T-cell (primary cell): ENCODE measurements around the gene FUOM. TPM values are rescaled to one million over a fixed set of nuclear protein-coding genes. Genes with fewer than 3 reads are reported as not detected.

Experiments
- ATAC-seq, 4 experiments: fragments of 200-7000 bp in 3 of 4; fragments of 150-1000 bp in 1 of 4; cut with Tn5 transposase; replicated peaks in 1 of 4; 1 replicate in 3 of 4; 2 replicates in 1 of 4; pipeline ENCODE4 v1.10.0; 2021; ENCODE audit warnings: moderate library complexity in 3 of 4, mild to moderate bottlenecking in 2 of 4, moderate number of reproducible peaks in 1 of 4
- CTCF ChIA-PET, 2 donors: fragments of 300-600 bp; sonication (Branson Sonifier 250); formaldehyde crosslinking; loops; one replicate each; lab custom pipeline; 2022; ENCODE audit warnings: antibody characterized with exemption in 2 of 2; lab: Charles Lee
- POLR2A ChIA-PET, 2 donors: fragments of 300-600 bp; sonication (Branson Sonifier 250); formaldehyde crosslinking; loops; one replicate each; lab custom pipeline; 2022; ENCODE audit warnings: antibody characterized with exemption in 2 of 2; lab: Charles Lee
- DNase-seq, 35 experiments: peaks; one replicate each; pipeline versions ENCODE4 v3.0.0 to v3.0.0-alpha.2; 2013 to 2023
- H3K27ac ChIP-seq: one replicate; pipeline ENCODE4 v1.5.1; 2013; ENCODE audit warnings: low read length
- H3K27me3 ChIP-seq, 2 experiments: replicated peaks in 1 of 2; 1 replicate in 1 of 2; 2 replicates in 1 of 2; pipeline versions ENCODE4 v1.6.1 to v1.7.0; 2013; ENCODE audit warnings: low read length in 1 of 2, mixed read lengths in 1 of 2; ENCODE audit not compliant: control insufficient read depth in 2 of 2, insufficient read depth in 2 of 2; ENCODE audit errors: extremely low read depth in 1 of 2
- H3K36me3 ChIP-seq, 2 donors: 1 replicate in 1 of 2; 2 replicates in 1 of 2; pipeline versions ENCODE4 v1.6.1 to v1.7.0; 2013; ENCODE audit warnings: low read length in 1 of 2; ENCODE audit not compliant: control insufficient read depth in 2 of 2, insufficient read depth in 1 of 2; ENCODE audit errors: extremely low read depth in 1 of 2
- H3K4me1 ChIP-seq, 2 experiments: 1 replicate in 1 of 2; 2 replicates in 1 of 2; pipeline versions ENCODE4 v1.6.1 to v1.7.0; 2013; ENCODE audit warnings: low read length in 2 of 2, mixed read lengths in 1 of 2; ENCODE audit not compliant: insufficient read depth in 2 of 2, control insufficient read depth in 1 of 2; ENCODE audit errors: extremely low read depth in 1 of 2
- H3K4me3 ChIP-seq, 2 donors: 1 replicate in 1 of 2; 2 replicates in 1 of 2; pipeline versions ENCODE4 v1.5.1 to v1.7.0; 2013; ENCODE audit warnings: mild to moderate bottlenecking in 2 of 2, low read length in 1 of 2, moderate library complexity in 1 of 2; ENCODE audit not compliant: control insufficient read depth in 1 of 2; ENCODE audit errors: extremely low read depth in 1 of 2
- H3K9me3 ChIP-seq: 2 replicates; pipeline ENCODE4 v1.7.0; 2013
- H3K27ac Mint-ChIP-seq, 2 donors: one replicate each; pipeline ENCODE4 v1.8.0; 2020 to 2021; ENCODE audit warnings: mild to moderate bottlenecking in 2 of 2, mixed read lengths in 2 of 2
- H3K27me3 Mint-ChIP-seq, 2 donors: one replicate each; pipeline ENCODE4 v1.8.0; 2021 to 2022; ENCODE audit warnings: mixed read lengths in 2 of 2
- H3K36me3 Mint-ChIP-seq: one replicate; pipeline ENCODE4 v1.8.0; 2021; ENCODE audit warnings: mixed read lengths
- H3K4me1 Mint-ChIP-seq, 3 donors: one replicate each; pipeline ENCODE4 v1.8.0; 2020 to 2022; ENCODE audit warnings: mixed read lengths in 3 of 3, mild to moderate bottlenecking in 1 of 3
- H3K4me3 Mint-ChIP-seq, 3 donors: one replicate each; pipeline ENCODE4 v1.8.0; 2020 to 2022; ENCODE audit warnings: mild to moderate bottlenecking in 3 of 3, mixed read lengths in 3 of 3, moderate library complexity in 3 of 3
- H3K9me3 Mint-ChIP-seq, 3 donors: one replicate each; pipeline ENCODE4 v1.8.0; 2020 to 2022; ENCODE audit warnings: mixed read lengths in 3 of 3
- WGBS: methylation state at CpG from one replicate; pipeline ENCODE4 v1.1.5; 2013; ENCODE audit warnings: missing lambda C conversion rate; ENCODE audit not compliant: insufficient coverage; 5-methylcytosine and 5-hydroxymethylcytosine counted together
- total RNA-seq, 35 experiments: library from RNA in 6 of 35; stranded (reverse) in 6 of 35; fragments of 120-200 nt in 1 of 35; gene quantifications; one replicate each; pipeline versions ENCODE4 v1.2.1 to v1.2.4 and lab custom pipeline; 2013 to 2026

Gene FUOM
- total RNA-seq, 5 donors from 2014 or later (not counting 1 experiment from before 2014, with no cell fraction given), result 9.4 to 30.3 (median 26.9) TPM

GRCh38 chr10:133306941-133307379 is 50.9 kb downstream of the FUOM start:
- DNase-seq, result no peak
- Histone ChIP-seq H3K4me1 (peaks cover 4 to 51% of the 10 kb centered on the region in 2 experiments), H3K36me3 (peaks cover 8 to 36% of the 10 kb centered on the region in 2 donors), H3K27ac (peak overlapping the region; percentile 99), H3K4me3 (no peak overlapping the region), H3K9me3 (no peaks in the 10 kb centered on the region), H3K27me3 (no peaks in the 10 kb centered on the region)
- Mint-ChIP-seq H3K27ac (peak overlapping the region; percentile 98 to 100), H3K9me3 (no peaks in the 10 kb centered on the region), H3K4me1 (peaks cover 41 to 45% (median 44%) of the 10 kb centered on the region in 3 donors), H3K4me3 (peak overlapping the region; percentile 59 to 97 (median 87)), H3K27me3 (no peaks in the 10 kb centered on the region), H3K36me3 (peaks cover 26% of the 10 kb centered on the region)
- POLR2A ChIA-PET, result interaction anchor here in 1 of 2 donors (1.5 to 1.6 kb wide), 2 partner anchors 28 to 31 kb away, joined by 6 to 11 read pairs; partner anchors contain the start of gene ADAM8
- CTCF ChIA-PET, result interaction anchor here in 1 of 2 donors (1.8 kb wide), 1 partner anchor 23 kb away, joined by 10 read pairs; no protein-coding TSS in a partner anchor
- no peak for ATAC-seq
- 92% methylated on average over 12 of the region's 17 CpGs for WGBS

GRCh38 chr10:133306097-133306476 is 51.7 kb downstream of the FUOM start:
- H3K36me3 Mint-ChIP-seq, result peaks cover 20% of the 10 kb centered on the region
- peaks cover 41 to 45% (median 44%) of the 10 kb centered on the region in 3 donors for H3K4me1 Mint-ChIP-seq
- H3K36me3 ChIP-seq, result peaks cover 6 to 35% of the 10 kb centered on the region in 2 donors
- H3K4me3 Mint-ChIP-seq, result no peak overlapping the region
- ATAC-seq, result no peak
- H3K27ac ChIP-seq, result no peak overlapping the region
- no peak overlapping the region for H3K27ac Mint-ChIP-seq
- no peak overlapping the region for H3K4me3 ChIP-seq
- no peaks in the 10 kb centered on the region for H3K27me3 ChIP-seq
- no peaks in the 10 kb centered on the region for H3K9me3 ChIP-seq
- no peaks in the 10 kb centered on the region for H3K27me3 Mint-ChIP-seq
- no peaks in the 10 kb centered on the region for H3K9me3 Mint-ChIP-seq
- WGBS, result 96% methylated on average over 3 of the region's 5 CpGs
- ChIA-PET CTCF (no interaction called here), POLR2A (no interaction called here)
- peaks cover 4 to 52% of the 10 kb centered on the region in 2 experiments for H3K4me1 ChIP-seq
- DNase-seq, result no peak

Other genes starting within 250 kb of the FUOM start
- 1 to 10 TPM in 1 of 5 donors, under 1 TPM in 4; 0.09 to 1.2 (median 0.35) TPM for gene KNDC1, start 197.8 kb downstream of the FUOM start, total RNA-seq
- under 1 TPM in 1 of 5 donors, not detected in 4; 0.23 TPM for gene UTF1, start 127.8 kb downstream of the FUOM start, total RNA-seq
- gene VENTX, start 120.2 kb downstream of the FUOM start, total RNA-seq, result under 1 TPM in 3 of 5 donors, not detected in 2; 0.12 to 0.13 (median 0.12) TPM
- 100 to 1,000 TPM in 3 of 5 donors, 10 to 100 TPM in 2; 80.5 to 142 (median 107) TPM for gene ADAM8, start 81.2 kb downstream of the FUOM start, total RNA-seq
- gene TUBGCP2, start 49.1 kb downstream of the FUOM start, total RNA-seq, result 10 to 100 TPM; 64.5 to 80.8 (median 72.7) TPM
- gene ZNF511, start 49.1 kb downstream of the FUOM start, total RNA-seq, result 10 to 100 TPM; 35.2 to 44.7 (median 36.8) TPM
- gene CALY, start 21.1 kb downstream of the FUOM start, total RNA-seq, result 1 to 10 TPM in 4 of 5 donors, under 1 TPM in 1; 0.68 to 5.1 (median 3.6) TPM
- gene PRAP1, start 10.6 kb downstream of the FUOM start, total RNA-seq, result not detected
- 10 to 100 TPM; 17.6 to 31.7 (median 27.2) TPM for gene ECHS1, start 15.3 kb upstream of the FUOM start, total RNA-seq
- gene PAOX, start 21.2 kb upstream of the FUOM start, total RNA-seq, result 10 to 100 TPM in 3 of 5 donors, 1 to 10 TPM in 2; 4.3 to 20.0 (median 14.5) TPM
- gene MTG1, start 36.1 kb upstream of the FUOM start, total RNA-seq, result 10 to 100 TPM; 46.7 to 79.3 (median 69.4) TPM
- under 1 TPM in 2 of 5 donors, not detected in 3; 0.06 to 0.12 TPM for gene SPRN, start 66.6 kb upstream of the FUOM start, total RNA-seq
- gene SCART1, start 95.9 kb upstream of the FUOM start, total RNA-seq, result 10 to 100 TPM in 3 of 5 donors, 1 to 10 TPM in 2; 5.9 to 13.0 (median 12.1) TPM
- gene CYP2E1, start 169.3 kb upstream of the FUOM start, total RNA-seq, result 1 to 10 TPM; 2.4 to 4.7 (median 3.3) TPM
- gene SYCE1, start 207.6 kb upstream of the FUOM start, total RNA-seq, result 1 to 10 TPM in 1 of 5 donors, under 1 TPM in 3, not detected in 1; 0.32 to 1.6 (median 0.59) TPM